LNCAP (cell line): ENCODE measurements around the gene PXDC1.

Source experiments
- TF ChIP-seq, protein P1 (sequence below): fragments of 450-650 bp; IDR thresholded peaks from 2 replicates; pipeline ENCODE4 v1.5.1; 2017; ENCODE audit warnings: mild to moderate bottlenecking

PXDC1 gene

DNA sequence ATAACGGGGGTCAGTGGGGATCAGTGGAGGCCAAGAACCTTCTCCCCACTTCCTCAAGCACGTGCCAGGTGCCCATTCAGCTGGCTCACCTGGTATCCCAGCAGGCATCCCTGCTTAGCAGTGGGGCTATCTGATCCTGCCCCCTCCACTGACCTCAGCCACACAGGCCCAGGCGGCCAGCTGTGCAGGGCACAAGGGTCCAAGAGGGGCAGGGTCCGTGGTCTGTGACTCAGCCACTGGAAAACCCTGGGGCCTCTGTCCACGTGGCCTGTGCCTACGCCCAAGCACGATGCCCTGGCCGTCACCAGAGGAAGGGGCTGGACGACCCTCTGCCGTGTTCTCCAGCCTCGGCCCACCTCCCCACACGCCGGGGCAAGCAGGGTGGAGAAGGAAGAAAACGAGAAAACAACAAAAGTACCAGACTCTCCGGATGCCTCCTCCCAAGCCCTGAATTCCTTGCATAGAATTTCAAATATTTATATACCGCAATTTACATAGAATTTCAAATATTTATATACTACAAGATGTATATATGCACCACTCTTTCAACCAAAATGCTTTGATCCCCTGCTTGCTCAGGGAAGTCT lies 12.1 kb downstream of the PXDC1 start:
- TF ChIP-seq, protein P1, sequence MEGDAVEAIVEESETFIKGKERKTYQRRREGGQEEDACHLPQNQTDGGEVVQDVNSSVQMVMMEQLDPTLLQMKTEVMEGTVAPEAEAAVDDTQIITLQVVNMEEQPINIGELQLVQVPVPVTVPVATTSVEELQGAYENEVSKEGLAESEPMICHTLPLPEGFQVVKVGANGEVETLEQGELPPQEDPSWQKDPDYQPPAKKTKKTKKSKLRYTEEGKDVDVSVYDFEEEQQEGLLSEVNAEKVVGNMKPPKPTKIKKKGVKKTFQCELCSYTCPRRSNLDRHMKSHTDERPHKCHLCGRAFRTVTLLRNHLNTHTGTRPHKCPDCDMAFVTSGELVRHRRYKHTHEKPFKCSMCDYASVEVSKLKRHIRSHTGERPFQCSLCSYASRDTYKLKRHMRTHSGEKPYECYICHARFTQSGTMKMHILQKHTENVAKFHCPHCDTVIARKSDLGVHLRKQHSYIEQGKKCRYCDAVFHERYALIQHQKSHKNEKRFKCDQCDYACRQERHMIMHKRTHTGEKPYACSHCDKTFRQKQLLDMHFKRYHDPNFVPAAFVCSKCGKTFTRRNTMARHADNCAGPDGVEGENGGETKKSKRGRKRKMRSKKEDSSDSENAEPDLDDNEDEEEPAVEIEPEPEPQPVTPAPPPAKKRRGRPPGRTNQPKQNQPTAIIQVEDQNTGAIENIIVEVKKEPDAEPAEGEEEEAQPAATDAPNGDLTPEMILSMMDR: no peak

DNA sequence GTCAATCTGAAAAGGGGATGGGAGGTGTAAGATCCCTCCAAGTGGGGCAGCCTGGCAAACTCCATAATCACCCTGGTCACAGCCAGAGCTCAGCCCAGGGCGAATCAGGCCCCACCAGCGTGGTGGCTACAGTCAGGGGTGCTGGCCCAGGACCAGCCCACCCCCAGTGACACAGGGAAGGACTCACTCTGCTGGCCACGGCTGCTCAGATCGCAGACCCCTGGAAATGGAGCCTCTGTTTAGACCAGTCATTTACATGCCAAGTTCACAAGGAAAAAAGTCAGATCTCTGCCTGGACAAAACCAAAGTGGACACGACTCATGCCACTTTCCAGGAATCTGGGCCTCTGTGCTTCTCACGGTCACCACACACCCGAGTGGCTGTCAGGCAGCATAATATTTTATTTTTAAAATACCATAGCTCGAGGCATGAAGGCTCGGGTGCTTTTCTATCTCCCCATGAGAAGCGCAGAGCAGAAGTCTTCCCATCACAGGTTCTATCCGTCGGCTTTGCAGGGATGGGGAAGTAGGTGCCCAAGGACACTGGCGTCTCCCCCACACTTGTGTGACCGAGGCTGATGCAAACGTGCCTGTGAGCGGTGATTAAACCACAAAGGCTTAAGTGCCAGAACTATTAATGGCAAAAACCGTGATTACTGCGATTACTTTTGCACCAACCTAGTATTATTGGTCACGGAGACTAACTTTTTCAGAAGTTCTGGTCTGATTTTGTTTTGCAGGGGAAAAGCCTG lies 13.0 kb downstream of the PXDC1 start:
- TF ChIP-seq, protein P1: no peak

DNA sequence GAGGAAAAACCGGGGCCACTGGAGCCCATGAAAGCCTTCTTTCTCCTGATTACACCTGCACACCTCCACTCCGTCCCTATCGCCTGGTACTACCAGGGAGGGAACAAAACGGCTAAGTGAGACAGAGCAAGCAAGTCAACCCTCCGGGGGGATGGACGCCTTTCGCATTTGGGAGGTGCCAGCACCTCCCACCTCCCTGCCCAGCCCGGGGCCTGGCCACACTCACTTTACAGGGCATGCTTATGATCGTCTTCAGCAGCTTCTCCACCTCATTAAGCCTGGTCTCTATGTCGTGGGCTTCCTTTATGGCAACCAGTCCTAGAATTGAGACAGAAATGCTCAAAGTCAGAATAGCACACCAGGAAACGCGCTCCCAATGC lies 13.7 kb downstream of the PXDC1 start:
- TF ChIP-seq, protein P1: no peak

DNA sequence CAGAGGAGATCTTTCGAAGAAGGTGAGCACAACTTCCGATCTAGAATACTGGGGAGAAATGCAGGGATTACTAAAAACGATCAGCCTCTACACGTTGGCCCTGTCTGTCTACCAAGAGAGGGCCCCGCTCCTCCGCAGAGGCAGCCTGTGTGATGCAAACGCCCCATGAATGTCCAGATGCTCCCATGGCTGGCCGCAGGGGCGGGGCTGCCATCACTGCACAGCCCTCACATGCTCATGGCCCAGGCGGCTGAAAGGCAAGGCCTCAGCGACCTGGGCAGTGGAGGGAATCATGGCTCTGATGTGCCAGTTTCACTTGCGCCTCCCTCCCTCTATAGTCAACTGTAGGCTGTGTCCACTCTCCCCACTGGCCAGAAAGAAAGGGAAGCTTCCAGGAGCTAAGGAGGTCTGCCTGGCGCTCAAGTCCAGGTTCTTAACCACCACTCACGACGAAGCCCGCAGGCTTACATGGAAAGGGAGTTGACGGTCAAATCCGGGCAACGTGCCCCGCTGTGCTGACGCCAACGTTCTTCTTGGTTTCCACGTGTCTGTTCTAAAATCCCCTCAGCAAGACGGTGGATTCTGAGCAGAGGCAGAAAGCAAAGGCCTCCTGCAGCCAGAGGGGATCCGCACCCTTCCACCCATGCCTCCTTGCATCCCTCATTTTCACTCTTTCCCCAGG lies 14.2 kb downstream of the PXDC1 start:
- TF ChIP-seq, protein P1: no peak

DNA sequence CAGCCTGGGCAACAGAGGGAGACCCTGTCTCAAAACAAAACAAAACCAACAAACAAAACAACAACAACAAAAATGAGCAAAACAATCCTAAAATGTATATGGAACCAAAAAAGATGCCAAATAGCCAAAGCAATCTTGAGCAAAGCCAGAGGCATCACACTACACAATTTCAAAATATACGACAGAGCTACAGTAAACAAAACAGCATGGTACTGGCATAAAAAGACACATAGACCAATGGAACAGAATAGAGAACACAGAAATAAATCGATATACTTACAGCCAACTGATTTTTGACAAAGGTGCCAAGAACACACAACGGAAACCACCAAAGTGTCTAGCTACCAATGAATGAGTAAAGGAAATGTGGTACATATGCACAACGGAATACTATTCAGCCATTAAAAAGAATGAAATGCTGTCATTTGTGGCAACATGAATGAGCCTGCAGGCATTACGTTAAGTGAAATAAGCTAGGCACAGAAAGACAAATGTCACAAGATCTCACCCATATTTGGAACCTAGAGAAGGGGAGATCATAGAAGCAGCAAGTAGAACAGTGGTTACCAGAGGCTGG lies 16.4 kb downstream of the PXDC1 start:
- TF ChIP-seq, protein P1: no peak

DNA sequence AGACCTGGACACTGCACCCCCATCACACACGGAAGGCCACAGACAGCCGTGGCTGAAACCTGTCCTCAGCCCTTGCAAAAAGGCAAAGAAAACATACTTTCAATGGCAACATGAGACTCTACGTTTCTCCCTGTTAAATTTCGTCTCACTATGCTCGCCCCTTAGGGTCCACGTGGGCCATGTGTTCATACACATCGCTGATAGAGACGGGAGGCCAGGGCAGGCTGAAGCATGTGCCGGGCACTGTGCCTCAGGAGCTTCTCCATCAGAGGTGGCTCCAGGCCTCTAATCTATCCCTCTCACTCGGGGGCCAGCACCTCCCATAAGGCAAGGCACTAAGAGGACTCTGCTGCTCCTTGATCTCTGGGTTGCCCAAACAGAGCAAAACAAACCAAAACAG lies 17.5 kb downstream of the PXDC1 start:
- TF ChIP-seq, protein P1: no peak

DNA sequence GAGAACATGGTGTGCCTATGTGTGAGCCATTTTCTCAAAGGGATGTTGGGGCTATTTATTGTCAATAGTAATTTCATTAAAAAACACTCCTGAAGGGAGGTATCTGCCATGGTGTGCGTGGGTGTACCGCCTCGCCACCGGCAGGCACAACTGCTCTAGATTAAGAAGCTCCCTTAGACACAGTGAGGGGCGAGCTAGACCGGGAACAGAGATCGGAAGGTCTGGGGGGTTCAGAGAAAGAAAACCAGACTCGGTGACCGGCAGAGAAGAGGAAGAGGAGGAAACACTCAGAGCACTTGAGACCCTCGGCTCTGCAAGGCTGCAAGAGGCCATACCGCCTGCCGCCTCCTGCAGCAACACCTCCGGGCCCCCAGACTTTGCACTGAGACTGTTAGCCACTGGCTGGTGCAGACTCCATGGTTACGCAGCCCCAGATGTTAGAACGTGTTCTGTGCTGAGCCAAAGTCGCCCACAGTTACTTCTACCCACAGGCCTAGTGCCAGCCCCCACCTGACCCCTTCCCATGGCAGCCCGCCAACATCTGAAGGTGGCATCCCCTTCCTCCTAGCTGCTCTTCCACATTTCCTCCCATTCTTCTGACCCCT lies 18.1 kb downstream of the PXDC1 start:
- TF ChIP-seq, protein P1: no peak
